A549 (cell line): ENCODE results near the gene KIF1B. TPM values are rescaled to one million over a fixed set of nuclear protein-coding genes. Genes with fewer than 3 reads are reported as not detected.
A peak's percentile ranks its signal among the peaks of the same experiment; 100 is the strongest.

Source experiments
- ATAC-seq, 2 experiments: fragments of 200-7000 bp in 1 of 2; fragments of >200 bp in 1 of 2; cut with Nextera tagmentation in 1 of 2; cut with Tn5 transposase in 1 of 2; 3 replicates each; pipeline versions ENCODE4 v1.8.0 to v1.9.1; 2018 to 2020; ENCODE audit warnings: mild to moderate bottlenecking in 1 of 2, moderate library complexity in 1 of 2
- CTCF ChIA-PET: fragments of 300-600 bp; sonication (Branson Sonifier 250); formaldehyde crosslinking; extraction: SDS; loops from one replicate; lab custom pipeline; 2021; ENCODE audit warnings: antibody characterized with exemption, inconsistent platforms; lab: Yijun Ruan, JAX
- POLR2A ChIA-PET: fragments of 350-600 bp; formaldehyde crosslinking; extraction: SDS; loops from one replicate; lab custom pipeline; 2021; ENCODE audit warnings: antibody characterized with exemption, inconsistent platforms; lab: Yijun Ruan, JAX
- DNase-seq, 2 experiments: peaks; one replicate each; pipeline versions ENCODE4 v3.0.0 to v3.0.0-alpha.2; 2011 to 2016; ENCODE audit warnings: low read depth in 1 of 2, low spot score in 1 of 2
- FAIRE-seq: peaks from 2 replicates; lab custom pipeline; 2011; peaks lifted over from hg19 to GRCh38; lab: Jason Lieb, UNC
- H3K27ac ChIP-seq, 2 experiments: fragments of >200 bp; sonication (Bioruptor Twin); formaldehyde crosslinking; 3 replicates each; pipeline ENCODE4 v1.5.1; 2016 to 2017
- H3K4me1 ChIP-seq: fragments of >200 bp; sonication (Bioruptor Twin); formaldehyde crosslinking; 3 replicates; pipeline ENCODE4 v1.6.1; 2016
- H3K4me2 ChIP-seq: fragments of >200 bp; sonication (Bioruptor Twin); formaldehyde crosslinking; 3 replicates; pipeline ENCODE4 v1.6.1; 2016
- H3K4me3 ChIP-seq: fragments of >200 bp; sonication (Bioruptor Twin); formaldehyde crosslinking; 3 replicates; pipeline ENCODE4 v1.5.1; 2016
- H3K9me3 ChIP-seq: fragments of >200 bp; sonication (Bioruptor Twin); formaldehyde crosslinking; 3 replicates; pipeline ENCODE4 v1.6.1; 2016
- CBX2 ChIP-seq: fragments of 200-600 bp; sonication (generic); IDR thresholded peaks from 2 replicates; pipeline ENCODE4 v1.6.1; 2016; ENCODE audit warnings: low read depth, mild to moderate bottlenecking, borderline replicate concordance
- CEBPB ChIP-seq, 2 experiments: fragments of >200 bp in 1 of 2; sonication (Bioruptor Twin) in 1 of 2; formaldehyde crosslinking in 1 of 2; IDR thresholded peaks; 2 replicates each; pipeline ENCODE4 v1.6.1; 2012 to 2016
- EHF ChIP-seq: fragments of 250-450 bp; sonication (Bioruptor Pico); IDR thresholded peaks from 2 replicates; pipeline ENCODE4 v1.5.0; 2020; ENCODE audit warnings: mild to moderate bottlenecking
- EP300 ChIP-seq, 2 experiments: fragments of >200 bp; sonication (Bioruptor Twin); formaldehyde crosslinking; IDR thresholded peaks; 2 replicates in 1 of 2; 3 replicates in 1 of 2; pipeline ENCODE4 v1.6.1; 2016 to 2017
- FOSL2 ChIP-seq, 2 experiments: fragments of 450-650 bp in 1 of 2; fragments of >200 bp in 1 of 2; sonication (Bioruptor Twin) in 1 of 2; formaldehyde crosslinking; IDR thresholded peaks; 2 replicates each; pipeline versions ENCODE4 v1.5.0 to v1.6.1; 2016 to 2020; ENCODE audit warnings: mild to moderate bottlenecking in 1 of 2, moderate library complexity in 1 of 2
- GATA3 ChIP-seq: IDR thresholded peaks from 2 replicates; pipeline ENCODE4 v1.6.1; 2012; ENCODE audit warnings: borderline replicate concordance
- JUN ChIP-seq, 2 experiments: fragments of >200 bp; sonication (Bioruptor Twin); formaldehyde crosslinking; IDR thresholded peaks; 2 replicates in 1 of 2; 3 replicates in 1 of 2; pipeline ENCODE4 v1.6.1; 2016 to 2017
- MAZ ChIP-seq: fragments of 150-350 bp; IDR thresholded peaks from 2 replicates; pipeline ENCODE4 v1.6.1; 2014; ENCODE audit warnings: antibody characterized with exemption, low read depth, low read length, borderline replicate concordance
- NPAS2 ChIP-seq: fragments of 250-450 bp; sonication (Bioruptor Pico); IDR thresholded peaks from 2 replicates; pipeline ENCODE4 v1.8.0; 2022; ENCODE audit warnings: mild to moderate bottlenecking, moderate library complexity, borderline replicate concordance
- POLR2A ChIP-seq: IDR thresholded peaks from 2 replicates; pipeline ENCODE4 v1.6.1; 2012; ENCODE audit warnings: mild to moderate bottlenecking, low read length
- POLR2AphosphoS2 ChIP-seq: conservative IDR thresholded peaks from 2 replicates; pipeline ENCODE4 v1.6.1; 2012; ENCODE audit warnings: low read length, improper control_type of control experiment, inconsistent platforms
- RCOR1 ChIP-seq: fragments of 150-350 bp; IDR thresholded peaks from 2 replicates; pipeline ENCODE4 v1.6.1; 2014; ENCODE audit warnings: antibody characterized with exemption, low read length, low read depth
- TFCP2L1 ChIP-seq: fragments of 250-450 bp; sonication (Bioruptor Pico); IDR thresholded peaks from 2 replicates; pipeline ENCODE4 v1.5.0; 2021; ENCODE audit warnings: mild to moderate bottlenecking
- ZC3H11A ChIP-seq: fragments of 450-650 bp; IDR thresholded peaks from 2 replicates; pipeline ENCODE4 v1.6.1; 2014; ENCODE audit warnings: antibody characterized with exemption, mild to moderate bottlenecking
- WGBS: methylation state at CpG from one replicate; pipeline ENCODE4 v1.1.6; 2017; ENCODE audit errors: missing lambda C conversion rate; 5-methylcytosine and 5-hydroxymethylcytosine counted together
- polyA plus RNA-seq, 4 experiments: library from polyadenylated mRNA; depleted of rRNA in 3 of 4; stranded (reverse); fragments of >200 nt; fragmentation: RNase III in 1 of 4; extraction: RNeasy Plus Mini Kit Qiagen cat#74134 plus additional on column Dnase treatment in 1 of 4; gene quantifications; 2 replicates in 3 of 4; 3 replicates in 1 of 4; pipeline ENCODE4 v1.2.3, GENCODE V29; 2011 to 2017
- TF ChIP-seq, protein P1 (sequence below): fragments of 250-450 bp; sonication (Bioruptor Pico); IDR thresholded peaks from 2 replicates; pipeline ENCODE4 v1.5.0; 2020; ENCODE audit warnings: low read depth, mild to moderate bottlenecking, moderate library complexity
- TF ChIP-seq, protein P2 (sequence below): fragments of >200 bp; sonication (Bioruptor Twin); formaldehyde crosslinking; IDR thresholded peaks from 3 replicates; pipeline ENCODE4 v1.5.1; 2016
- TF ChIP-seq, protein P3 (sequence below): IDR thresholded peaks from 2 replicates; pipeline ENCODE4 v1.6.1; 2012
- TF ChIP-seq, protein P4 (sequence below): fragments of 200-600 bp; sonication (generic); IDR thresholded peaks from 2 replicates; pipeline ENCODE4 v1.6.1; 2016; ENCODE audit warnings: antibody characterized with exemption, mild to moderate bottlenecking, moderate library complexity
- TF ChIP-seq, protein P5 (sequence below): fragments of 250-450 bp; sonication (Bioruptor Pico); IDR thresholded peaks from 2 replicates; pipeline ENCODE4 v1.5.0; 2021; ENCODE audit warnings: mild to moderate bottlenecking, moderate library complexity, borderline replicate concordance

KIF1B gene
- polyA plus RNA-seq, 2 of the 4 experiments (the other 2 are of a cell fraction) = 9.8 to 18.3 TPM

DNA sequence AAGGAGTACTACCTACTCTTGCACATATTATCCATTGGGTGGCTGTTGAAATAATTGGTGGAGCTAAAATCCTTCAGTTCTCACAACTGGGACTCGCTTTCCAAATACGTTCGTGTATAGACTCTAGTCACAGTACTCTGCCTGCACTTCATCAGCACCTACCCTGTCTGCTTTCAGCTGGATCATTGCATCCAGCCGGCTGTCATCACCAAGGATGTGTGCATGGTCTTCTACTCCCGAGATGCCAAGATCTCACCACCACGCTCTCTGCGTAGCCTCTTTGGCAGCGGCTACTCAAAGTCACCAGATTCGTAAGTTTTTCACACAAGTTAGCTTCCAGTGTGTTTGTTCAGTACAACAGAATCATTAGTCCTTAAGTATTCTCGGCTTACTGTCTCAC lies 151.1 kb downstream of the KIF1B start (continued):
- TF ChIP-seq MAZ = no peak
- TF ChIP-seq POLR2AphosphoS2 = no peak

DNA sequence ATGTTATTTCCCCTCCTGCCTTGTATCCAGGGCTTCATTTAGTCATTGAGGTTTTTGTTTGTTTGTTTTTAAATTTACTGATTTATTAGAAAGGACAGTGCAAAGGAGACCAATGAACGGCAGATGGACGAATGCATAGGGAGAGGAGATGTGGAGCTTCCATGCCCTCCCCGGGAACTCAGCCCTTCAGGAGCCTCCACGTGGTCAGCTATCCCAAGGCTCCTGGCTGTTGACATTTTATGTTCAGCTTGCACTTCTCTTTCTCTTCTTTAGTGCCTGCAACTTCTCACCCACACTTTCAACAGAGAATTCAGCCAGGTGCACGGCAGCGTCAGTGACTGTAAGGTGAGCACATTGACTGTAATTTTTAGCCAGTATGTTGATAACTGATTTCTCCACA lies 157.8 kb downstream of the KIF1B start:
- CTCF ChIA-PET = interaction anchor here (1.5 to 1.6 kb wide), 2 partner anchors 9 to 61 kb away, joined by 5 to 6 read pairs; partner anchors contain the start of gene CENPS

More for the DNA sequence above, 157.8 kb downstream of the KIF1B start:
- Histone ChIP-seq H3K4me1 (no peaks in the 10 kb centered on the region), H3K9me3 (no peaks in the 10 kb centered on the region), H3K4me2 (no peak overlapping the region), H3K27ac (no peak overlapping the region), H3K4me3 (no peak overlapping the region)
- 77% methylated on average over 6 of the region's 6 CpGs for WGBS
- DNase-seq (no peak), ATAC-seq (peak in 1 of 2 experiments; percentile 28; a peak in 4 of 6 replicates), FAIRE-seq (no peak)
- TF ChIP-seq, protein P1, sequence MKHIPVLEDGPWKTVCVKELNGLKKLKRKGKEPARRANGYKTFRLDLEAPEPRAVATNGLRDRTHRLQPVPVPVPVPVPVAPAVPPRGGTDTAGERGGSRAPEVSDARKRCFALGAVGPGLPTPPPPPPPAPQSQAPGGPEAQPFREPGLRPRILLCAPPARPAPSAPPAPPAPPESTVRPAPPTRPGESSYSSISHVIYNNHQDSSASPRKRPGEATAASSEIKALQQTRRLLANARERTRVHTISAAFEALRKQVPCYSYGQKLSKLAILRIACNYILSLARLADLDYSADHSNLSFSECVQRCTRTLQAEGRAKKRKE (CRISPR knock-in tag) = no peak
- TF ChIP-seq, protein P2, sequence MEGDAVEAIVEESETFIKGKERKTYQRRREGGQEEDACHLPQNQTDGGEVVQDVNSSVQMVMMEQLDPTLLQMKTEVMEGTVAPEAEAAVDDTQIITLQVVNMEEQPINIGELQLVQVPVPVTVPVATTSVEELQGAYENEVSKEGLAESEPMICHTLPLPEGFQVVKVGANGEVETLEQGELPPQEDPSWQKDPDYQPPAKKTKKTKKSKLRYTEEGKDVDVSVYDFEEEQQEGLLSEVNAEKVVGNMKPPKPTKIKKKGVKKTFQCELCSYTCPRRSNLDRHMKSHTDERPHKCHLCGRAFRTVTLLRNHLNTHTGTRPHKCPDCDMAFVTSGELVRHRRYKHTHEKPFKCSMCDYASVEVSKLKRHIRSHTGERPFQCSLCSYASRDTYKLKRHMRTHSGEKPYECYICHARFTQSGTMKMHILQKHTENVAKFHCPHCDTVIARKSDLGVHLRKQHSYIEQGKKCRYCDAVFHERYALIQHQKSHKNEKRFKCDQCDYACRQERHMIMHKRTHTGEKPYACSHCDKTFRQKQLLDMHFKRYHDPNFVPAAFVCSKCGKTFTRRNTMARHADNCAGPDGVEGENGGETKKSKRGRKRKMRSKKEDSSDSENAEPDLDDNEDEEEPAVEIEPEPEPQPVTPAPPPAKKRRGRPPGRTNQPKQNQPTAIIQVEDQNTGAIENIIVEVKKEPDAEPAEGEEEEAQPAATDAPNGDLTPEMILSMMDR = no peak
- TF ChIP-seq CBX2 (no peak), CEBPB (IDR thresholded peaks at IDR 0.05) (no peak), EP300 (IDR thresholded peaks at IDR 0.05) (no peak), TFCP2L1 (CRISPR knock-in tag) (no peak), GATA3 (no peak), RCOR1 (no peak), FOSL2 (IDR thresholded peaks at IDR 0.05) (no peak), FOSL2 (CRISPR knock-in tag; IDR thresholded peaks at IDR 0.05) (no peak), NPAS2 (CRISPR knock-in tag) (no peak), JUN (IDR thresholded peaks at IDR 0.05) (no peak), POLR2A (no peak), EHF (no peak), ZC3H11A (no peak)
- TF ChIP-seq, protein P3, sequence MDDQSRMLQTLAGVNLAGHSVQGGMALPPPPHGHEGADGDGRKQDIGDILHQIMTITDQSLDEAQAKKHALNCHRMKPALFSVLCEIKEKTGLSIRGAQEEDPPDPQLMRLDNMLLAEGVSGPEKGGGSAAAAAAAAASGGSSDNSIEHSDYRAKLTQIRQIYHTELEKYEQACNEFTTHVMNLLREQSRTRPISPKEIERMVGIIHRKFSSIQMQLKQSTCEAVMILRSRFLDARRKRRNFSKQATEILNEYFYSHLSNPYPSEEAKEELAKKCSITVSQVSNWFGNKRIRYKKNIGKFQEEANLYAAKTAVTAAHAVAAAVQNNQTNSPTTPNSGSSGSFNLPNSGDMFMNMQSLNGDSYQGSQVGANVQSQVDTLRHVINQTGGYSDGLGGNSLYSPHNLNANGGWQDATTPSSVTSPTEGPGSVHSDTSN = no peak
- TF ChIP-seq, protein P4, sequence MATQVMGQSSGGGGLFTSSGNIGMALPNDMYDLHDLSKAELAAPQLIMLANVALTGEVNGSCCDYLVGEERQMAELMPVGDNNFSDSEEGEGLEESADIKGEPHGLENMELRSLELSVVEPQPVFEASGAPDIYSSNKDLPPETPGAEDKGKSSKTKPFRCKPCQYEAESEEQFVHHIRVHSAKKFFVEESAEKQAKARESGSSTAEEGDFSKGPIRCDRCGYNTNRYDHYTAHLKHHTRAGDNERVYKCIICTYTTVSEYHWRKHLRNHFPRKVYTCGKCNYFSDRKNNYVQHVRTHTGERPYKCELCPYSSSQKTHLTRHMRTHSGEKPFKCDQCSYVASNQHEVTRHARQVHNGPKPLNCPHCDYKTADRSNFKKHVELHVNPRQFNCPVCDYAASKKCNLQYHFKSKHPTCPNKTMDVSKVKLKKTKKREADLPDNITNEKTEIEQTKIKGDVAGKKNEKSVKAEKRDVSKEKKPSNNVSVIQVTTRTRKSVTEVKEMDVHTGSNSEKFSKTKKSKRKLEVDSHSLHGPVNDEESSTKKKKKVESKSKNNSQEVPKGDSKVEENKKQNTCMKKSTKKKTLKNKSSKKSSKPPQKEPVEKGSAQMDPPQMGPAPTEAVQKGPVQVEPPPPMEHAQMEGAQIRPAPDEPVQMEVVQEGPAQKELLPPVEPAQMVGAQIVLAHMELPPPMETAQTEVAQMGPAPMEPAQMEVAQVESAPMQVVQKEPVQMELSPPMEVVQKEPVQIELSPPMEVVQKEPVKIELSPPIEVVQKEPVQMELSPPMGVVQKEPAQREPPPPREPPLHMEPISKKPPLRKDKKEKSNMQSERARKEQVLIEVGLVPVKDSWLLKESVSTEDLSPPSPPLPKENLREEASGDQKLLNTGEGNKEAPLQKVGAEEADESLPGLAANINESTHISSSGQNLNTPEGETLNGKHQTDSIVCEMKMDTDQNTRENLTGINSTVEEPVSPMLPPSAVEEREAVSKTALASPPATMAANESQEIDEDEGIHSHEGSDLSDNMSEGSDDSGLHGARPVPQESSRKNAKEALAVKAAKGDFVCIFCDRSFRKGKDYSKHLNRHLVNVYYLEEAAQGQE = no peak
- TF ChIP-seq, protein P5, sequence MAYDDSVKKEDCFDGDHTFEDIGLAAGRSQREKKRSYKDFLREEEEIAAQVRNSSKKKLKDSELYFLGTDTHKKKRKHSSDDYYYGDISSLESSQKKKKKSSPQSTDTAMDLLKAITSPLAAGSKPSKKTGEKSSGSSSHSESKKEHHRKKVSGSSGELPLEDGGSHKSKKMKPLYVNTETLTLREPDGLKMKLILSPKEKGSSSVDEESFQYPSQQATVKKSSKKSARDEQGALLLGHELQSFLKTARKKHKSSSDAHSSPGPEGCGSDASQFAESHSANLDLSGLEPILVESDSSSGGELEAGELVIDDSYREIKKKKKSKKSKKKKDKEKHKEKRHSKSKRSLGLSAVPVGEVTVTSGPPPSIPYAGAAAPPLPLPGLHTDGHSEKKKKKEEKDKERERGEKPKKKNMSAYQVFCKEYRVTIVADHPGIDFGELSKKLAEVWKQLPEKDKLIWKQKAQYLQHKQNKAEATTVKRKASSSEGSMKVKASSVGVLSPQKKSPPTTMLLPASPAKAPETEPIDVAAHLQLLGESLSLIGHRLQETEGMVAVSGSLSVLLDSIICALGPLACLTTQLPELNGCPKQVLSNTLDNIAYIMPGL (CRISPR knock-in tag) = no peak
- POLR2A ChIA-PET = interaction anchor here (1.4 kb wide), 1 partner anchor 31 kb away, joined by 3 read pairs; the partner anchor contains the start of gene PGD
